Stimulated activated CD8-positive, alpha-beta memory T cell treated with anti-CD3 and anti-CD28 coated beads, Interleukin-12 subunit alpha, Interleukin-12 subunit beta, amount 100 ng/mL, for 1 hour (primary cell): ENCODE data around the gene OTOF.
"Not testable (repeated sequence)": the region's sequence is repeated elsewhere in the genome, so short reads cannot be mapped to it uniquely, and the experiment has no call there.

Experiments used
- DNase-seq: peaks from one replicate; pipeline ENCODE4 v3.0.0-alpha.2; 2020; ENCODE audit warnings: low read depth

Gene OTOF

DNA sequence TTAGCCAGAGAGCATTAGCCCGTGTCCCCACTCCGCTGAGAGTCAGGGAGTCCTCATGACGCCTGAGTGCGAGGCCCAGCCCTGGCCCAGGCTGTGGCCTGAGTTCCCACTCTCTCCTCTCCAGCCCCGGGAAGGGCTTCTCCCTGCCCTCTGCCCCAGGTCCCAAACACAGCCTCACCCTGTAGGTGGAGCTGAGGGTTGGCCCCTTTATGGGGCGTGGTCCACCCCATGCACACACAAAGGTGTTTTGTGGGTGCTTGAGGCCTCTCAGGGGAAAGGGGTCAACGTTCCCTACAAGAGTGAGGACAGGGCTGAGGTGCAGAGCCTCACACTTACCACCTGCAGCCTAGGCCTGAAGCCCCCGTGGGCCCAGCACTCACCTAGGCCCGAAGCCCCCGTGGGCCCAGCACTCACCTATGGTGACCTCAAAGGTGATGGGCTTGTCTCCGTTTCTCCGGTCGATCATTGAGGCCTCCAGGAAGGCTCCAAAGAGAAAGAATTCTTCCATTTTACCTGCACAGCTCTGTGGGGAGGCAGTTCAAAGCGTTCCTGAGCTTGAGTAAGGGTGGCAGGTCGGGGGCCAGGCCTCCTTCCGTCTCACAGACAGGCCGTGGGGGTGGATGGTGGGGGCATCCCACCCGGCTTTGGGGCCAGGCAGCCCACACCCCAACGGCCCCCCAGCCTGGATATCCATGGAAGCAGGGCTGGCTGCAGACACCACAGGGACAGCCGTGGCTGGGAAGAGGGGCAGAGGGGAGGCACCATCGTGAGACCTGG, 2.1 kb upstream of the OTOF start:
- DNase-seq: no peak

DNA sequence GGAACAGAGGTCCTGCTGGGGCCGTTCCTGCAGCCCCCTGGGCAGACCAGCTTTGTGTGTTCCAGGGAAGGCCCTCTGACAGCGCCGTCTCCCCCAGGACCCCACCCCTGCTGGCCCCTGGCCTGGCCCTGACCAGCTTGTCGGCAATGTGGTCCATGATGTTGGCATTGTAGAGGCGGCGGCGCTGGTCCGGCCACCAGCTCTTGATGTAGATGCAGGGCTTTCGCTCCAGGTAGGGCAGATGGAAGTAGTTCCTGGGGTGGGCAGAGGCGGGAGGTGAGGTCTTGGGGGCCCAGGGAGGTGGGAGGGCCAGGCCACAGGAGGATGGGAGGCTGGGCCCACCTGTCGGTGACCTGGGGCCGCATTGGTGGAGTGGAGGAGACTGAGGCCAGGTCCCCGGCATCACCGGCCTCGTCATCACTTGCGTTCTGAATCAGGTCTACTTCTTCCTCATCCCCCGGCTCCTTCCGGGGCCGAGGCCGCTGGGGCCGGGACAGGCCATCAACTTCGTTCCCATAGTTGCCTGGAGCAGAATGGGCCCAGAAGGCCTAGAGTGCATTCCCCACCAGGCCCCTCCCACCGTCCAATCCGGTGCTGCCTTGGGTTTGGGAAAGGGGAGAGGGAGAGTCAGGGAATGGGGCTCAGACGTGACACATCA, 1.3 kb upstream of the OTOF start:
- no peak for DNase-seq

DNA sequence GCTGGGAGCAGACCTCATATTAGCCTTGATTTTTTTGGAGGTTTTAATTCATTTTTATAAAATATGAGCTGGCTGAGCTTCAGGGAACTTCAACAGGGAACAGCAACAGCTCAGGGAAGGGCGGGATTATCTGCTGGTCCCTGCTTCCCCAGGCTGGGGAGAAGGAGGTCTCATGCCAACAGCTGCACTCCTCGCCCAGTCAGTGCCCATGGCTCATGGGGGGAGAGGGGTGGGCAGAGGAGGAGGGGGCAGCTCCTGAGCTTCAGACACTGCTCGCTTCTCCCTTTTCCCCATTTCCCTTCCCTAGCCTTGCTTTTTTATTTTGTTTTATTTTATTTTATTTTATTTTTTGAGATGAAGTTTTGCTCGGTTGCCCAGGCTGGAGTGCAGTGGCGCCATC, 442 bp upstream of the OTOF start:
- DNase-seq: no peak

DNA sequence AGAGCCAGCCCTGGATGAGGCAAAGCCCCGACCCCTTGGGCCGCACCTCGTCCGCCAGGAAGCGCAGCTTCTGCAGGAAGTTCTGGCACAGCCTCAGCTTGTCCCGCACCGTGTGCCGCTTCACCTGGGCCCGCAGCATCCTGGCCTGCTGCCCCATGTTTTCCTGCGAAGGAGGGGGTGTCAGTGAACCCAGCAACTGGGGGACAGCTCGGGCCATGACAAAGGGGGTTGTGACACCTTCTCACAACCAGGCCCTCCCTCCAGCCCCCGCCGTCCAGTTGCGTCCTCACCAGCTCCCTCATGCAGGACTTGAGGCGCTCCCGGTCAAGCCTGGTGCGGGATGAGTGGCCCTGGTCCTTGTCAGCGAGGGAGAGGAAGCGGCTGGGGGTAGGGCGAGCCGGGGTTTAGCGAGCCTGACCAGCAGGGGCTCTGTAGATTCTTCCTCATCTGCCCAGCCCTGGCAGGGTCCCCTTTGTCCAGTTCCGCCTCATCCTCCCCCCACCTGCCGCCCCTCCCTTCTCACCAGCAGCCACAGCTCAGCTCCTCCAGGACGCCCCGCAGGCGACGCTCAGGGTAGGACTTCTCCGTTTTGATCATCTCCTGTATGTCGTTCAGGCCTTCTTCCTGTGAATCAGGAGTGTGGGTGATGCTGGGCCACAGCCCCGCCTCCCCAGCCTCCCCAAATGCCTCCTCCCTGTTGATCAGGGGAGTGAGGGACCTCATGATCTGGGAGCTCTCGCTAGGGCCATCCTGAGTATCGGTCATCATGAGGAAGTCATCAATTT, 606 bp downstream of the OTOF start:
- DNase-seq: no peak

DNA sequence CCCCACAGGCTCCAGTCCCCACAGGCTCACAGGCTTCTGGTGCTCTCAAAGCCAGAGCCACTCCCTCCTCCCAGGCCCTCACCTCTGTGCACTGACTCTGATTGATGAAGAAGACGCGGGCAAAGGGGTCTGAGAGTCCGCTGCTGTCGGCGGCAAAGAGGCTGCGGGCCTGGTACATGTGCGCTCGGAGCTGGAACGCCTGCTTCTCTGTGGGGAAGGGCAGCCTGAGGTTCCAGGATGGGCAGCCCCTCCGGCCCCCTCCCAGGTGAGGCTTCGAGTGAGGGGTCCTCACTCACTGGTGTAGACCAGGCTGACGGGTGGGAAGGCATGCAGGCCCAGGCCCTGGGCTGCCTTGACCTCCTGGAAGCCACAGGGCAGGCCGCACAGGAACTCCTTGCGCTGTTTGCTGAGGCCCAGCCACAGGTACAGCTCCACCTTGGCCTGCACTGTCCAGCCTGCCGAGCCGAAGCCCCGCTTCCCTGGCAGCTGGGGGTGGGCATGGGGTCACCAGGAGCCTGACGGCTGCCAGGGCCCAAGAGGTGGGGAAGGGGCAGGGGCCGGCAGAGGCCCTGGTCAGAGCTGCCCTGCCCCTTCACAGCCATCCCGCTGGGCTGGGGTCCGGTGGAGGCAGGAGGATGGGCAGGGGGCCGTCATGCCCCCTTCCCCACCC, 2.0 kb downstream of the OTOF start:
- no peak for DNase-seq

DNA sequence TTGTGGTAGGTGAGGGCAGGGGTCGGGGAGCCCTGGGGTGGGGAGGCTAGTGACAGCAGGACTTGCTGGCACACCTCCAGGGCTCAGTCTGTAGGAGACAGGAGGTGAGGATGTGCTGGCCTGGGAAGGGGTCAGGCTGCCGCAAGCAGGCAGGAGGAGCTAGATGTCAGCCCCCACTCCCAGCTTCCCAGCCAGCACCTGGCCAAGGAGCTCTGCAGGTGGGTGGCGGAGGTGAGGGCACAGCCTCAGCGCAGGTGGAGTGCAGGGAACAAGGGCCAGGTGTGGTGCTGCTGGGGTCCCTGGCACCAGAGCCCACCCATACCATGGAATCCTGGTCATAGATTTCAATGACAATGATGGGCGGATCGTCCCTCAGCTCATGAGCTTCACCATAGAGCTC, 2.9 kb downstream of the OTOF start:
- no peak for DNase-seq

DNA sequence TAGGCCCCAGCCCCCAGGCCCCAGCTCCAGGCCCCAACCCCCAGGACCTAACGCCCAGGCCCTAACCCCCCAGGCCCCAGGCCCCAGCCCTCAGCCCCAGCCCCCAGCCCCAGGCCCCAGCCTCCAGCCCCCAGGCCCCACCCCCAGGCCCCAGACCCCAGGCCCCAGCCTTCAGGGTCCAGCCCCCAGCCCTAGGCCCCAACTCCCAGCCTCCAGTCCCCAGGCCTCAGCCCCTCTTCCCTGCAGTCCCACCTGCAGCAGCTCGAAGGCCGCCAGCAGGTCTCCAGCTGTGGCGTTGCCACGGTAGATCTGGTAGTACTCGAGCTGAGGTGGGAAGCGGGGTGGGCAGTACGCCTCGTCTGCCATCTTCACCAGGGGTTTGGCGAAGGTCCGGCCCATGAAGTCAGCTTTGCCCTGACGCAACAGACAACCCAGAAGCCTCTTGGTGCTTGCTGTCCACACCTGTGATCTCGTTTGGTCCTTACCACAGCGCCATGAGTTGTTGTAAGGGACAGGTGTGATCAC, 3.6 kb downstream of the OTOF start:
- DNase-seq: no peak

DNA sequence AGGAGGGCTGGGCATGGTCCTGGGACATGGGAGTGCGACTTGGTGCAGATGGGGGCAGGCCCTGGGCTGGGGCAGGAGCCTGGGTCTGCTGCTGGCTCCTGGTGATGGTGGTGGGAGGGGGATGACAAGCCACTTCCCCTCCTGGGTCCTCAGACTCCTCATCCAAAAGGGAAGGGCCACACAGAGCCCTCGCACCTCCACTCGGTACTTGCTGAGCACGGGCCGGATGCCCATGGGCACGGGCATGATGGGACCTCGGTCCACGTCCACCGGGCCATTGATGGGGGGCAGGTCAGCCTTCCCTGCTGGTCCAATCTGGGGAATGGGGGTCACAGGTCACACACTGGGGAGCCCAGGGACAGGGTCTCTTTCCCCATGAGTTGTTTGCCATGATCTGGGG, 4.1 kb downstream of the OTOF start:
- DNase-seq: no peak

DNA sequence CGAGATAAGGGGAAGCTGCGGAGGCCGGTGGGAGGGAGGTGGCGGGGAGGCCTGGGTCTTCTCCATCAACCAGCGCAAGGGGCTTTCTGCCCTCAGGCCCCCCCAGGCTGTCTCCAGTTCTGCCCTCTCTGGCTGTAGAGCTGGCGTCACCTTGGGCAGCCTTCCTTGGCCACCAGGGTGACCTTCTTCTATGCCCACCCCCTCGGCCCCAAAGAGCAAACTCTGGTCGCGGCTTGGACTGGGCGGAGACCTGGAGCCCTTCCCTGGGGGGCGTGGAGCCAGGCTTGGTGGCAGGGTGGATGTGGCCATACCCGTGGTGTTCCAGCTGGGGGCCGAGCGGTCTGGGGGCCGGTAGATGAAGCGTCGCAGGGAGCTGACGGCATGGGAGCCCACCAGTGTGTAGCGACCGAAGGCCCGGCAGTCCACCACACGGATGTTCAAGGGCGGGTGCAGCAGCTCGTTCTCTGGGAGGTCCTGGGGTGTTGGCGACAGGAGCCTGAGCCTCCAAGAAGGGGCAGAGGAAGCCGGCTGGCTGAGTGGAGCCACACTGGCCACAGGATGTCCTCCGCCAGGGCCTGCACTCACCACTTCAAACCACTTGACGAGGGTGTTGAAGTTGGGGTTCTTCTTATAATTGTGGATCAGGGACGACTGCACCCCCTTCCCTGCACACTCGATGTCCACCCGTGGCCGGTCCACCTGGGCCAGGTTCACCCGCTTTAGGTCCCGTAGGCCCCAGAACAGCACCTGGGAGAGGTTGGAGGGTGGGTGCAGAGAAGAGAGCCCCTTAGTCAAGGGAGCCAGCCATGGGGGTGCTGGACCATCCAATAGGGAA, 4.9 kb downstream of the OTOF start:
- DNase-seq: no peak

DNA sequence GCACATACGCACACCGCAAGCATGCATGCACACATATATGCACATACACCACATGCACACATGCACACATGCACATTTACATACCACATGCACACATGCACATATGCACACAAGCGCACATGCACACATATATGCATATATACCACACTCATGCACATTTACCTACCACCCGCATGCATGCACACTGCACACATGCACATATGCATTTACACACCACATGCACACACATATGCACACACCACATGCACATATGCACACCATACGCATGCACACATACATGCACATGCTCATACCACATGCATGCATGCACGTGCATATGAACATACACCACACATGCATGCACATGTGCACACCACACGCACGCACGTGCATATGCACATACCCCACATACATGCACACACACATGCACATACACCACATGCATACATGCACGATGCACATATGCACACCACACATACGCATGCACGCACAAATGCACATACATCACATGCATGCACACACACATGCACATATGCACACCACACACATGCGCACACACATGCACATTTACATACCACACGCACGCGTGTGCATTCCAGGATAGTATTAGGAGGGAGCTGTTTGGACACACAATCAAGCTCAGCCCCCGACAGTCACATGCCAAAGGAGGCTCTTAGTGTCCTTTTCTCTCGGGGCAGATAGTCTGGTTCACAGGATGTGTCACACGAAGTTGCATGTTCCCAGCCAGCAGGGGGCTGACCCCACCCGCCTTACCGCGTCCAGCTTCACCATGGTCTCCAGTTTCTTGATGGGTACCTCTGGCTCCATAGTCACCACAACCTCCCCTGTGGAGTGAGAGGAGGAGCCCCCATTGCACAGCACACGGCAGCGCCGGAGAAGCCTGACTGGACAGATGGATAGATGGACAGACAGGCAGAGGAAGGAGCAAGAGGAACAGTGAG, 5.9 kb downstream of the OTOF start:
- no peak for DNase-seq

DNA sequence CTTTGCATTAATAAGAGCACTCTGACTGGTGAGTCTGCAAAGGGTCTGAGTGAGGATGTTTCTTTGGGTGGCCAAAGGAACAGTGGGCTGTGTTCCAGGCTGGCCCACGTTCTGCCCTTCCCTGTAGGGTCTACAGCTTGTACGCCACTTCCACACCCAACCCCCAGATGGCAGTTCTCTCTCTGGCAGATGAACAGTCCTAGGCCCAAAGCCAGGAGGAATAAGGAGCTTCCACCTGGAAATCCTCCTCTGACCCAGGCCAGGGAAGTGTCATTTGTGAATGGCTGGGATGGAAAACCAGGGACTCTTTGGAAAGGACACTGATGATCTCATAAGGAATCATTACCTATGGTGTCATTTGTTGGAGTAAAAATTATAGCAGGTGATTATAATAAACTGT, 6.6 kb downstream of the OTOF start:
- no peak for DNase-seq

DNA sequence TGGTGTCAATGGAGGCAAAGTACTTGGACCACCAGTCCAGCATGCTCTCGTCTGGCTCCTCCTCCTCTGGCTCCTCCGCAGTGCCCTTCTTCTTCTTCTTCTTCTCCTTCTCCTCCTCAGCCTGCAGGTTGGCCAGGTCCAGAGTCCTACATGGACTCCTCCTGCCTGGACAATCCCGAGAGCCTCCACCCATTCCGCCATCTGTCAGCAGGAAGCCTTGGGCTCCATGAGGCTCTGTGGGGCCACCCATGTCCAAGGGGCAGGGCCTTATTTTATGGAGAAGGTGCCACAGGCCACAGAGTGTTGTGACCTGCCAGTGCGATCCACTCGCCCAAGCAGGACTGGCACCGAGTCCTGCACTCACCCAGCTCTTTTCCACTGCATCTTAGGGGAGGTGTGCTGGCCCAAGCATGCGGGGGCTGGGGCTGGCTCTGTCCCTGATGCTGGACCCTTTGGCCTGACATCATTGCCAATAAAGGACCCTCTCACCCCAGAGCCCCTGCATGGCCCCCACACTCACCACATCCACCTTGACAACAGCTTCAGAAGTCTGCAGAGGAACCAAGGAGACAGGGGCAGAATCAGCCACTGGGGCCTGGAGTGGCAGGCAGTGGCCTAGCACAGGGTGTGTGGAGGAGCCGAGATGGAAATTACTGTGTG, 7.2 kb downstream of the OTOF start:
- no peak for DNase-seq

DNA sequence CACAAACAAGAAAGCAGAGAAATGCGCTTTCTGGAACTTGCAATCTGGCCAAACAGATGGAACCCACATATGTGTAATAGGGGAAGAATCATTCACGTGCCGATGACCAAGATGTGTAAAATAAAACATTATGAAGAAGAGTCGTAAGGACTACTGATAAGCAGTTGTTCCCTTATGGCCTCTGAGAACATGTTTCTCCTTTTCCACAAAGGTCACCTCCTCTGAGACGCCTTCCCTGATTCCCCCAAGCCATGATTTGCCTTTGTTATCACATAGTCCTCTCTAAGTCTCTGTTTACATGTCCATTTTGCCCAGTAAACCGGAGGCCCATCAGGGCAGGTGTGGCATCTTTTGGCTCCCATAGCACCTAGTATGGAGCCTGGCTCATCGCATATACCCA, 8.0 kb downstream of the OTOF start:
- DNase-seq: no peak

DNA sequence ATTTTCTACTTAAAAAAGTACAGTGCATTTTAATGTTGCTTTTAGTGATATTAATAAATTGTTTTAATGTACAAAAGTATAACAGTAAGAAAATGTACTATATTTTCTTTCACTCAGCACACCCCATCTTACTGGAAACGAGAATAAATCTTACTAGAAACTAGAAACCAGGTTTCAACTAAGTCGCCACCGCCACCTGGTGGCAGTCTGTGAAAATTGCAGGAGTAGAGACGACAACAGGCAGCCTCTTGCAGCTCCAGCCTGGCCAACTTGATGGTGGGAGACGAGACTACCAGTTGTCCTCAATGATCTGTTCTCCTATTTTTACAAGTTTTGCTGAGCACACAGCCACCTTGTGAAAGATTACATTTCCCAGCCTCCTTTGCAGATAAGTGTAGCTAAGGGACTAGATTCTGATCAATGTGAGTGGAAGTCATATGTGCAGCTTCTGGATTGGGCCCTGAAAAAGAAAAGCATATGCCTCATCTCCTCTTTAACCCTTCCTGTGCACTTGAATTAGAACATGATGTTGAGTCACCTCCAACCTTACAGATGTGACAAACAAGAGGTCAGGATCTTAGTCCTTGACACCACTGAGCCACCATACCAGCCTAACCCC, 8.7 kb downstream of the OTOF start:
- no peak for DNase-seq

DNA sequence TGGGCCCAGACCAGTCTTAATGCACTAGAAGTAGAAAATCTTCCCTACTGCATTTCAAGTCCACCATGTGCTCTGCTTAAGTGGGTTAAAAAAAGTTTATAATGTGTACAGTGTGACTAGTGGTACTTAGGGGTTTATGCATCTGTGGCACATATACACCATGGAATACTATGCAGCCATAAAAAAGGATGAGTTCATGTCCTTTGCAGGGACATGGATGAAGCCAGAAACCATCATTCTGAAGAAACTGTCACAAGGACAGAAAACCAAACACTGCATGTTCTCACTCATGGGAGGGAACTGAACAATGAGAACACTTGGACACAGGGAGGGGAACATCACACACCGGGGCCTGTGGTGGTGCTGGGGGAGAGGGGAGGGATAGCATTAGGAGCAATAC, 9.4 kb downstream of the OTOF start:
- DNase-seq: not testable (repeated sequence)

DNA sequence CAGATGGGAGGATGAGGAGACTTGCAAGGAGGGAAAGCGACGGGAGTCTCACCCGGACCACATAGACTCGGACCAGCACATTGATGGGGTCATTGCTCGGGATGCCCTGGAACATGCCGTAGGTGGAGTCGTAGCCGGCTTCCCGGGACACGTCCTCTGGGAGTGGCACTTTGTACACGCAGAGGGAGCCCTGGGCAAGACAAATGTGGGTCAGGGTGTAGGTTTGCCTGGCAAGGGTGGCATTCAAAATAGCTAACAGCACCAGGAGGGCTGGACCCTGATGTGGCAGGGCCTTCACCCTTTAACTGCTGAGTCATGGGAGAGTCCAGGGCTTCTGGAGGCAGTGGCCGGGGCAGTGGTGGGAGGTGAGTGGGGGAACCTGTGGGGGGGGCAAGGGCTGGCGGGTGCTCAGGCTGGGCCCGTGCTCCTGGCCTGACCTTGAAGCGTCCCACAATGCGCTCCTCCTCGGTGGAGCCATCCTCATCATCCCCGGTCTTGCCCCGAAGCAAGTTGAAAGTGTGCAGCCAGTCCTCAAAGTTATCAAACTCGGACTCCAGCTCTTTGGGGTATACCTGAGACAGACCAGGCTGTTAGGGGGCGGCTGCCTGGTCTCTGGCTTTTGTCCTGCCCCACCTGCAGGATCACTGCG, 11.1 kb downstream of the OTOF start:
- DNase-seq: no peak

DNA sequence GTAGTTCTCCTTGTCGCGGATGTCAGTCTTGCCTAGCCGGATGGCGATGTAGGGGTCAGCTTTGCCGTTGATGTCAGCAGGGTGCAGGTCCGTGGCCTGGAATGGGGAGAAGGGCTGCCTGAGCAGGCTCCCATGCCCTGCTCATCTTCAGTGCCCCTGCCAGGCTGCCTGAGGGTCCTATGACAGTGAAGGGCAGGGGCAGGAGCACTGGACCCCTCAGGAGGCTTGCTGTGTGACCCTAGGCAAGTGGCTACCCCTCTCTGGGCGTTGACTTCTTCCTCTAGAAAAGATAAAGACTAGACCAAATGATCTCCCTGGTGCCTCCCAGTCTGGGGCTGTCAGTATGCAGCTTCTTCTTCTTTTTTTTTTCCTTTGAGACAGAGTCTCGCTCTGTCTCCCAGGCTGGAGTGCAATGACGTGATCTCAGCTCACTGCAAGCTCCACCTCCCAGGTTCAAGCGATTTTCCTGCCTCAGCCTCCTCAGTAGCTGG, 11.9 kb downstream of the OTOF start:
- no peak for DNase-seq

DNA sequence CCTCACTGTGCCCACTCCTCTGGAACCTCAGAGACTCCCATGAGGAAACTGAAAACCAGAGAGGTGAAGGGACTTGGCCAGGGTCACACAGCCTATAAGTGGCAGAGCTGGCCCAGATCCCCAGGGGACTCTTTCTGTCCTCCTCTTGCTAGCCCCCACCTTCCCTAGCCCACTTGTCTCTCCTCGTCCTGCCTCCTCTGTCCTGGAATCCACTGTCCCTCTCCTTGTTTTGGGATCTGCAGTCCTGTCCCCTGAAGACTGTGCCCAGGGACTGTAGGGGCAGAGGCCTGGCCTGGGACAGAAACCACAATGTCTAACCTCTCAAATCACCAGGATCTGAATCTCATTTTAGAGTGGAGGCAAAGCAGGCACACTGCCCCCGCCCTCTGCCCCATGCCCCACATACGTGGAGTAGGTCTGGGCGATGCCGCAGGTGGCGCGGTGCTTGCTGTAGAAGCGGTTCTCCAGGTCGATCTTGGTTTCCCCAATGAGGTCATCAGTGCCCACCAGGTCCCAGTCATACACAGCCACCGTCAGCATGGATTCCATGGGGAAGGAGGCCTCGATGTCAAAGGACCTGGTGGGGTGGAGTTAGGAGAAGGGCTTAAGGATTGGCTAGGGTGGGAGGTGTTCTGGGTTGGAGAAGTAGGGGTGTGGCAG, 12.5 kb downstream of the OTOF start:
- no peak for DNase-seq
